Subcutaneous adipose tissue (tissue), 4 donors: Measurements from ENCODE around the gene BRF1. TPM values are rescaled to one million over a fixed set of nuclear protein-coding genes. Genes with fewer than 3 reads are reported as not detected.

Source experiments
- CTCF ChIP-seq: fragments of 450-650 bp; IDR thresholded peaks from one replicate; pipeline ENCODE4 v1.5.1; 2016; ENCODE audit warnings: low read depth, mild to moderate bottlenecking, control low read depth, antibody characterized with exemption, moderate library complexity
- total RNA-seq, 4 donors: library from RNA; depleted of rRNA; stranded (reverse); fragments of >200 nt; gene quantifications; one replicate each; pipeline ENCODE4 v1.1.0, GENCODE V29; 2016

BRF1 gene
- total RNA-seq, 4 donors from 2014 or later, result 19.7 to 76.1 (median 22.5) TPM

DNA sequence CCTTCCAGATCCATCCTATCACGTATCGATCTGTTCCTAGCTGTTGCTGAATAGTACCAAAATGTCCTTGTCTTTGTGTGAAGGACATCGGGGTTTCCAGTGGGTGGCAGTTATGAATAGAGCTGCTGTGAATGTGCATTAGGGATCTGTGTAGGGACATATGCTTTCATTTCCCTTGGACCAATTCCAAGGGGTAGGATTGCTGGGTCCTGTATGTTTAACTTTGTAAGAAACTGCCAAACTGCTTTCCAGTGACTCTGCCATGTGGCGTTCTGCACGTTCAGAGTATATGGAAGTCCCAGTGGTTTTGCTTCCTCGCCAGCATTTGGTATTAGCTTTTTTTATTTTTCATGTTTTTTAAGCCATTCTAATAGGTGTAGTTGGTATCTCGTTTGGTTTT lies 42.4 kb upstream of the BRF1 start:
- no peak for TF ChIP-seq CTCF

GRCh38 chr14:105340821-105341733 lies 40.3 kb upstream of the BRF1 start:
- TF ChIP-seq CTCF, result no peak

DNA sequence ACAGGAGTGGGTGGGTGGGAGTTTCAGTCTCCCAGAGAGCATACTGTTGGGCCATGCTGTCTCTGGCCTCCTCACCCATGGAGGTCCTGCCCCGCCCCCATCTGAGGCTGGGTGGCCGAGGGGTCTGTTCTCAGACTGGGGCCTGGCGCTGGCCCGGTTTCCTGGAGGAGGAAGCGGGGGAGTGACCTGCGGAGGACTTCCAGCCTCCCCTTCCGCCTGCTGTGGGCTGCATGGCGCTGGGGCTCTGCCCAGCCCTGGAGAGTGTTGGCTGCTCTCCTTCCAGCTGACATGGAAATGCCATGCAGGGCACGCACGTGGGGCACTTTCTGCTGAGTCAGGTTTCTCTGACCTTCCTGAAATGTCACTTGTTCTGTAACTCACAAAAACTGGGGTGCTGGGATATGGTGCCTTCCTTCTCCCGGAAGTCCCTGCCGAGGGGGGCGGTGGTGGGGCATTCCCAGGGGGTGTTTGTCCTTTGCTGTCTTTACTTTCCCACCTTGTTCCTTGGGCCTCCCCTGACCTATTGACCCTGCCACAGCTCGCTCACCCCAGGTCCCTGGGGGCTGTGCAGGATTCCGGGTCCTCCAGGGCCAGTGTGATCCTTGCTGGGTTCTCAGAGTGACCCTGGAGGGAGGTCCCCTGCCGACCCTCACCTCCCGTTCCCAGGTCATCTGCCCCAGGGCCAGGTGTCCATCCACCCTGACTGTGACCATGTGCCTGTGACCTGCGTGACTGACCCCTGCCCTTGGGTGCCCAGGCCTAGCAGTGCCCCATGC lies 37.4 kb upstream of the BRF1 start:
- TF ChIP-seq CTCF, result no peak

DNA sequence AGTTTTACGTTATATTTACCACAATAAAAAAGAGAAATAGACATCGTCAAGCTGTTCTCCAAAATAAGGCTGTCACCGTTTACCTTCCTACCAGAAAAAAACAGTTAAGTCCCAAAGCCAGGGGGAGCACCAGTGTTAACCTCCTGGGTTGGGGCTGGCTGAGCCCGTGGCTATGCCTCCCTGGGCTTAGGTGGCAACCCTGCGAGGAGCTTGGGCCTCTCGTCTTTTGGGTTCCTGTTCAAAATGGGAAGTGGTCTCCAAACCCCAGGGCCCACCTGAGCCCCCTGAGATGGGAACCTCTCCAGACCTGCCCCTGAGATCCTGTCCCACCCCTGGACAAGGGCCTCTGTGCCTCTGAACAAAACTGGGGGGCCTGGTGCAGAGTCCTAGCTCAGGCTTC lies 36.6 kb upstream of the BRF1 start:
- no peak for TF ChIP-seq CTCF

GRCh38 chr14:105336477-105337287 lies 35.9 kb upstream of the BRF1 start:
- no peak for TF ChIP-seq CTCF

GRCh38 chr14:105335735-105336476 lies 35.1 kb upstream of the BRF1 start:
- TF ChIP-seq CTCF, result no peak
